Hematopoietic multipotent progenitor cell treated with erythropoietin and hydrocortisone succinate and interleukin-3 and kit ligand, for 17 days (in vitro differentiated cells): ENCODE results near the gene TST.

Experiments
- DNase-seq: peaks from one replicate; pipeline ENCODE4 v3.0.0-alpha.2; 2015; ENCODE audit warnings: low spot score

The TST gene

GRCh38 chr22:37032134-37032534 is 12.9 kb upstream of the TST start:
- DNase-seq: no peak

DNA sequence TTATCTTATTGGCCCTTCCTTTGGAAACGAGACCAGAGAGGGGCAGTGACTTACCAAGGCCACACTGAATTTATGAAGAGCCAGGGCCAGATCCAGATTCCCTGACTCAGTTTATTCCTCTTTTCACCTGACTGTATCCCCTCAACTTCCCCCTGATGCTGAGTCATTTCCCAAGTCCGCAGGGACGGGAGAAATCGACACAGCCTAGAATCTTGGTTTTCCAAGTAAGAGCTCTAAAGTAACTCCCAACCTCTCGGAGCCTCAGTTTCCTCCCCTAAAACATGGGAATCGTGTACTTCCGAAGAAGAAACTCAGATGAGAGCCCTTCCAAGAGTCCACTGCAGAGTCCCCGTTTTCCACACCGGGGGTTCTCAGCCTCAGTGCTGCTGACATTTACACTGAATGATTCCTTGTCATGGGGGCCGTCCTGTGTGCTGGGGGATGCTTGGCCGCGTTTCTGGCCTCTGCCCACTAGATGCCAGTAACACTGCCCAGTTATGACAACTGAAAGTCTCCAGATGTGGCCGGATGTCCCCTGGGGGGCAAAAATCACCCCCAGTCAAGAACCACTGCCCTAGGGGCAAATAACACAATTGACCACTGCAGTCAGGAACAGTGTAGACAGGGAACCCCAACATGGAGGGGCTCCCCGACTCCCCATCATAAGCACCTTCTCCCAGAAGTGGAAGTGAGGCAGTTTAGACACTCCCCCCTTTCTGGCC is 11.5 kb upstream of the TST start:
- DNase-seq: no peak

GRCh38 chr22:37028692-37029674 is 9.7 kb upstream of the TST start:
- no peak for DNase-seq

GRCh38 chr22:37027556-37027955 is 8.3 kb upstream of the TST start:
- no peak for DNase-seq

DNA sequence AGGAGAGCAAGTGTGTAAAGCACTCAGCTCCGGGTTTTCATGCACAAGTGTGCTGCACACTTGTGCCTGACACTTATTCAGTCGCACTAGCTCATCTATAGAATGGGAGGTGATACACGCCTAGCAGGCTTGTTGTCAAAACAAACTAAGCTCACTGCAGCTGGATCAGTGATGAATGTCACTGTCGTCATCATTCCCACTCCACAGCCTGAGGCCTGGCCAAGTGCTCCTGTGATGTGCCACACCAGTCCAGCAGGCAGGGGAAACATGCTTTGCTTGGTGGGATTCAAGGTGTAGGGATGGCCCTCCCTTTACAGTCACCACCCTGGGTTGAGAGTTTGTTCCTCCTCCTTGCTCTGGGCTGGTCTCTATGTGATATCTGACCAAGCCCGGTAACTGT is 7.1 kb upstream of the TST start:
- no peak for DNase-seq

DNA sequence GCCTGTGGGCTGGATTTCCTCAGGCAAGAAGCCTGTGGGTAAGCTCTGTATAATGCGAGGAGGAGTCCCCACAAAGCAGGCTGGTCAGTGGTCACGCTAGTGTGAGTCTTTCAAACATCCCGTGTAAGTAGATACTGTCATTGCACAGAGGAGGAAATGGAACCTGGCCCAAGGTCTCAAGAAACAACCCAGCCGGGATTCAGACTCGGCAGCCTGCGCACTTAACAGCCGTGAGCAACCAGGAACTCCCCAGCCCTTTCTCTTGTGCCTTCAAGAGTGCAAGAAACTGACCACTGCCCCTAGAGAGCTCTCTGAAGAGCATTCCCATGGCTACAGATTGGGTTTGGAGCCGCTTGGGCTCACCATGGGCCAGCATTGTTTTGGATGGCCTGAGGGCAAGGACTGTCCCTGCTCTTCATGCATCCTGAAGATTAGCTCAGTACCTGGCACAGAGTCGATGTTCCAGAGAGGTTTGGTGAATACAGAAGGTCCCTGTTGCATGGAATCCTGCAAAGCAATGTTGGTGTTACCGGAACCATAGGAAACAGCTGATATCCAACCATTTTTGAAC is 6.3 kb upstream of the TST start:
- DNase-seq: no peak

- DNase-seq: no peak
Observed at GRCh38 chr22:37024339-37025157, 5.3 kb upstream of the TST start.

DNA sequence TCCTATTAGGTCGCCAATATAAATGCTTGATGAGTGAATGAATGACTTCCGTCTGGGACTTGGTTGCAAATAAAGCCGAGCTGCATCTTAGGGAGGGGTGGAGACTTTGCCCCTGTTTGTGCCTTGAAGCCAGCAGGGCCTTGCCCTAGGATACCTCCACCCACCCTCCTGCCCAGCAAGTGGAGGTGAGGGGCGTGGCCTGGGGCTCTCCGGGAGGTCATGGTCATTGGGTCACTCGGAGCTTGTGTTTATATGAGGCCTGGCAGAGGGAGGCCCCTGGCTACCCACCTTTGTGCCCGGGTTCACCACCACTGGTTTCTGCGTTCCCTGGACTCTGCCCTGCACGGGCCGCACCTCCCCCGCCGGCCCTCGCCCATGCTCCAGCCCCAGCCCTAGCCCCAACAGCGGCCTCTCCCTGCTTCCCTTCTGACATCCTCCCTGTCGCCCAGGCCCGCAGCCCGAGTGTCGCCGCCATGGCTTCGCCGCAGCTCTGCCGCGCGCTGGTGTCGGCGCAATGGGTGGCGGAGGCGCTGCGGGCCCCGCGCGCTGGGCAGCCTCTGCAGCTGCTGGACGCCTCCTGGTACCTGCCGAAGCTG is 4.6 kb upstream of the TST start:
- no peak for DNase-seq

DNA sequence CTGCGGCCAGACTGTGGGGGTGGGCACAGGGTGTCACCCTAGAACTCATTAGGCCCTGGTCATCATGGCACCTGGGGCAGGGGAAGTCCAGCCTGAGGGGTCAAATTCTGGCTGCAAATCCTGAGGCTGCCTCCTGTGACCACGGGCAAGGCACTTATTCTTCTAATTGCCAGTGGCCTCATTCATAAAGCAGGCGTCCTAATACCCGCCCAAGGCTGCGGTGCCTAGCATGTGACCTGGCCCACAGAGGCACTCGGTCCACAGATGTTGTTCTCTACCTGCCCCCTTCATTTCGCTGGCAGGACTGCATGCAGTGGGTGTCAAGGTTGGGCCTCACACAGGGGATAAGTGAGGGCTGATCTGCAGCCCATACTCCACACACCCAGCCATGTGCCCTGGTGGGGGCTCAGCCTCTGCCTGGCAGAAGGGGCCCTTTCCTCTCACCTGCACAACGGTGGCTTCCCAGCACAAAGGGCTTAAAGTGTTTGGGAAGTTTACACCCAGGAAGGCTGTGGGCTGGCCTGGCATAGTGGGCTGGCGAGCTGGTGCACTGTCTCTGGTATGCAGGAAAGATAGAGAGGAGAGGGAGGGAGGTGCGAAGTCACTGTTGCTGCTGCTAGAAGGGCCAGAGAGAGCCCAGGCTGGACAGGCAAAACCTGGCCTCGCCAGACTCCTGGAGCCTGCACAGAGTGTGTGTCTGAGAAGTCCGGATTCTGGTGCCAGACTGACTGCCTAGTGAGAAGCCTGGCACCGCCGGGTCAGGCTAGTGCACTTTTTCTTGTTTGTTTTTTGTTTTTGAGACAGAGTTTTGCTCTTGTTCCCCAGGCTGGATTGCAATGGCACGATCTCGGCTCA is 3.5 kb upstream of the TST start:
- DNase-seq: no peak

- peak; percentile 73 for DNase-seq
Observed at GRCh38 chr22:37021710-37022482, 2.6 kb upstream of the TST start.

GRCh38 chr22:37021041-37021440 is 1.8 kb upstream of the TST start:
- DNase-seq: no peak

DNA sequence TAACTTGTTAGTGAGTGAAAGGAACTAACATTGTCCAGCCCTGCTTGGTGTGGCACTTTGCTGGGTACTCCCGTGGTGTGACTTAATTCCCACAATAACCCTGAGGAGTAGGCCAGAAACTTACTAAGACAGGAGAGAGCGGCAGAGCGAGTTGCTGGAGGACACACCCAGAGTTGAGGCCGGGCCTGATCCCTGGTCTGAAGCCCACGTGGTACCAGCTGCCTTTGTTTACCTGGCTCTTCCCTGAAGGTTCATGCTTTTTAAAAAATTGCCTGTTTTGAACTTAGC is 889 bp upstream of the TST start:
- DNase-seq: peak; percentile 49

GRCh38 chr22:37018815-37019308 is 385 bp downstream of the TST start:
- peak; percentile 17 for DNase-seq

DNA sequence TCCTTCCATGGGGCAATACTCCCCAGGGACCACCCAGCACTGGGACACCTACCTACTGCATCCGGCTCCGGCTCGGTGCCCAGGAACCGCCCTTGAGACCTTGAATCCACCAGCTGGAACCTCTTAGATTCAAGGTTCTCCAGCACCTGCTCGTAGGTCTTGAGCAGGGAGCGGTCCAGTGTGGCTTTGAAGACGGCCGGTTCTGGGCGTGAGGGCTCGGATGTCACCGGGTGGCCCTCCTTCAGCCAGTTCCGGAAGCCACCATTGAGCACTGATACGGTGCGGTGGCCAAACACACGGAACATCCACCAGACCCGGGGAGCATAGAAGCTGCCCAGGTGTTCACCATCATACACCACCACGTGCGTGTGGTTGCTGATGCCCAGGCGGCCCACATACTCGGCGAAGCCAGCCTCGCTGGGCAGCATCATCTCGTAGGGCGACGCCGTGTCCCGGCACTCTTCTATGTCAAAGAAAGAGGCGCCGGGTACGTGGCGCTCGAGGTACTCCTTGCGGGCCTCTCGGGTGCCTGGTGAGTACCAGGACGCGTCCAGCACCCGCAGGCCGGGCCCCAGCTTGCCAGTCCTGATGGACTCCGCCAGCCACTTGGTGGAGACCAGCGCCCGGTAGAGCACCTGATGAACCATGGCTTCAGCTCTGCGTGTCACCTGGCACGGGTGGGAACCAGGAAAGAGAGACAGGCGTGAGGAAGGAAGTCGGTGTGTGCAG is 997 bp downstream of the TST start:
- DNase-seq: no peak

GRCh38 chr22:37017356-37017755 is 1.9 kb downstream of the TST start:
- no peak for DNase-seq

DNA sequence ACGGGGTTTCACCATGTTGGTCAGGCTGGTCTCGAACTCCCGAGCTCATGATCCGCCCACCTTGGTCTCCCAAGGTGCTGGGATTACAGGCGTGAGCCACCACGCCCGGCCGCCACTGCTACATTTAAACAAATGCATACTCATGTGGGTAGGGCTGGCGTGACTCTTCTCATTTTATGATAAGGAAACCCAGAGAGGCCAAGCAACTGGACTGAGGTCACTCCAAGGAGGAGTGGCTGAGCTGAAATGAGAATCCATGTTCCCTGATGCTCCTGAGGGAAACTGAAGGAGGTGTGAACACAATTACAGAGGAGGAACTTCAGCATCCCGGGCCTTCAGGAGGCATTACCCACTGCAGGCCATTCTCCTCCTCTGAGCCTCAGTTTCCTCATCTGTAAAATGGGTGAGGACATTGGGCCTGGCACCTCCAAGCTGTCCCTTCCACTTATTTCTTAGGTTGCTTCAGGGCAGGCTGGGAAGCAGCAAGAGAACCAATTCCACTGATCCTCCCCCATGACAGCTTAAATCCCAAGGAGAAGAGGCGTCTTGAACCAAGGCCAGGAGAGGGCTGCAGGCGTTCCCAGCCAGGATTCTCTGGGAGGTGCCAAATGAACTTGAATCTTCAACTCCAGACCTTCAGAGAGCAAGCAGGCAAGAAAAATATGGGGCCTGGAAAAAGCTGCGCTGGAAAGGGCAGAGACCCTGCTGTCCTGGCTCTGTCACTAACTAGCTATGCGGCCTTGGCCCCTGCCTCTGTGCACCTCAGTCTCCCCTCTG is 2.9 kb downstream of the TST start:
- DNase-seq: peak; percentile 73

GRCh38 chr22:37015587-37015878 is 3.7 kb downstream of the TST start:
- no peak for DNase-seq

- DNase-seq: no peak
Observed at GRCh38 chr22:37014835-37015586, 4.2 kb downstream of the TST start.
